AG04449 (cell line): Measurements from ENCODE around the gene ATP13A3.
"Not testable (repeated sequence)": the region's sequence is repeated elsewhere in the genome, so short reads cannot be mapped to it uniquely, and the experiment has no call there.

Experiments used
- CTCF ChIA-PET: fragments of 350-600 bp; formaldehyde crosslinking; extraction: SDS; loops from one replicate; lab custom pipeline; 2021; ENCODE audit warnings: antibody characterized with exemption; lab: Yijun Ruan, JAX
- POLR2A ChIA-PET: fragments of 400-600, 350-600 bp; formaldehyde crosslinking; extraction: SDS; loops from one replicate; lab custom pipeline; 2020; ENCODE audit warnings: antibody characterized with exemption, inconsistent platforms; lab: Yijun Ruan, JAX
- DNase-seq: peaks from one replicate; pipeline ENCODE4 v3.0.0-alpha.2; 2010; ENCODE audit warnings: low read depth, low spot score
- H3K4me3 ChIP-seq: 2 replicates; pipeline ENCODE4 v1.5.1; 2011; ENCODE audit warnings: low read depth, mild to moderate bottlenecking, control low read depth, low read length
- CTCF ChIP-seq: IDR thresholded peaks from one replicate; pipeline ENCODE4 v1.5.1; 2011; ENCODE audit warnings: mild to moderate bottlenecking, moderate library complexity, low read length, control low read depth, inconsistent platforms; ENCODE audit not compliant: insufficient read depth; ENCODE audit errors: missing control alignments

ATP13A3 gene

GRCh38 chr3:194522579-194523046, 35.8 kb upstream of the ATP13A3 start:
- POLR2A ChIA-PET, result interaction anchor here (0.7 kb wide), 1 partner anchor 686 kb away, joined by 4 read pairs; no protein-coding TSS in a partner anchor
- H3K4me3 ChIP-seq, result no peak overlapping the region
- CTCF ChIA-PET, result interaction anchor here (0.8 to 1.4 kb wide), 4 partner anchors 14 to 74 kb away, joined by 3 to 4 read pairs (median 3); no protein-coding TSS in a partner anchor
- peak; percentile 23 for DNase-seq
- TF ChIP-seq CTCF, result no peak

GRCh38 chr3:194521510-194522260, 34.9 kb upstream of the ATP13A3 start:
- DNase-seq, result peak; percentile 16
- no peak overlapping the region for H3K4me3 ChIP-seq
- CTCF ChIA-PET, result interaction anchor here (0.8 to 0.9 kb wide), 3 partner anchors 13 to 75 kb away, joined by 3 read pairs; no protein-coding TSS in a partner anchor
- POLR2A ChIA-PET, result no interaction called here
- TF ChIP-seq CTCF, result no peak

DNA sequence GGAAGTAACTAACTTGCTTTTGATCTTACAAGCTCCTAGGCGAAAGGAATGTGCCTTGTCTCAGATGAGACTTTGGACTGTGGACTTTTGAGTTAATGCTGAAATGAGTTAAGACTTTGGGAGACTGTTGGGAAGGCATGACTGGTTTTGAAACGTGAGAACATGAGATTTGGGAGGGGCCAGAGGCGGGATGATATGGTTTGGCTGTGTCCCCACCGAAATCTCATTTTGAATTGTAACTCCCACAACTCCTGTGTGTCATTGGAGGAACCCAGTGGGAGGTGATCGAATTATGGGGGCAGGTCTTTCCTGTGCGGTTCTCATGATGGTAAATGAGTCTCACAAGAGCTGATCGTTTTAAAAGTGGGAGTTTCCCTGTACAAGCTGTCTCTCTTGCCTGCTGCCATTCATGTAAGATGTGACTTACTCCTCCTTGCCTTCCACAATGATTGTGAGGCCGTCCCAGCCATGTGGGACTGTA, 33.9 kb upstream of the ATP13A3 start:
- CTCF ChIA-PET, result interaction anchor here (1.2 to 1.3 kb wide), 2 partner anchors 10 to 72 kb away, joined by 3 read pairs; no protein-coding TSS in a partner anchor
- H3K4me3 ChIP-seq, DNase-seq, POLR2A ChIA-PET: not testable (repeated sequence)

- H3K4me3 ChIP-seq, POLR2A ChIA-PET, DNase-seq: not testable (repeated sequence)
- CTCF ChIA-PET, result interaction anchor here (1.2 to 1.3 kb wide), 2 partner anchors 9 to 73 kb away, joined by 3 read pairs; no protein-coding TSS in a partner anchor
Observed at GRCh38 chr3:194520201-194520600, 33.4 kb upstream of the ATP13A3 start.

DNA sequence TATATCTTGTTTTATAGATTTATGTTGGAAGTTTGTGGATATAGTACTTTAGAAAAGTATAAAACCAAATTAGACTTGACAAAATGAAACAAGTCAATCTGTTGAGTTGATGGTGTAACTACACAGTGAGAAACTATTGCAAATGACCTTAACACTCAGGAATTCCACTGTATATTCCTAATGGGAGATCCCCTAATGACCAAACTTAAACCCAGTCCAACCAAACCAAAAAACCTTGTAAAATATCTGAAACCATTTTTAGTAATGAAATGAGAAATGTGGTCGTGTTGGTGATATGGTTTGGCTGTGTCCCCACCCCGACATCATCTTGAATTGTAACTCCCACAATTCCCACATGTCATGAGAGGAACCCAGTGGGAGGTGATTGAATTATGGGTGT, 31.9 kb upstream of the ATP13A3 start:
- ChIA-PET POLR2A (no interaction called here), CTCF (interaction anchor here (1.1 kb wide), 1 partner anchor 15 kb away, joined by 5 read pairs; no protein-coding TSS in a partner anchor)
- TF ChIP-seq CTCF, result no peak
- H3K4me3 ChIP-seq, result no peak overlapping the region
- peak; percentile 37 for DNase-seq

GRCh38 chr3:194517333-194517732, 30.5 kb upstream of the ATP13A3 start:
- POLR2A ChIA-PET, result no interaction called here
- no peak overlapping the region for H3K4me3 ChIP-seq
- CTCF ChIA-PET, result interaction anchor here (1.1 kb wide), 1 partner anchor 14 kb away, joined by 5 read pairs; no protein-coding TSS in a partner anchor
- no peak for TF ChIP-seq CTCF
- DNase-seq, result no peak

- TF ChIP-seq CTCF, result no peak
- no peak for DNase-seq
- CTCF ChIA-PET, result interaction anchor here (1.0 to 1.2 kb wide), 2 partner anchors 11 to 13 kb away, joined by 3 read pairs; no protein-coding TSS in a partner anchor
- H3K4me3 ChIP-seq, result no peak overlapping the region
- POLR2A ChIA-PET, result no interaction called here
Observed at GRCh38 chr3:194514626-194515025, 27.8 kb upstream of the ATP13A3 start.
